Activated T-cell treated with anti-CD3 and anti-CD28 coated beads for 24 hours (primary cell): ENCODE measurements around the gene SYT9.

Experiments
- DNase-seq: peaks from one replicate; pipeline ENCODE4 v3.0.0-alpha.2; 2020; ENCODE audit warnings: low read depth

SYT9 gene

GRCh38 chr11:7423946-7424345, 172.2 kb downstream of the SYT9 start:
- DNase-seq = no peak

GRCh38 chr11:7427733-7428132, 176.0 kb downstream of the SYT9 start:
- DNase-seq = no peak

DNA sequence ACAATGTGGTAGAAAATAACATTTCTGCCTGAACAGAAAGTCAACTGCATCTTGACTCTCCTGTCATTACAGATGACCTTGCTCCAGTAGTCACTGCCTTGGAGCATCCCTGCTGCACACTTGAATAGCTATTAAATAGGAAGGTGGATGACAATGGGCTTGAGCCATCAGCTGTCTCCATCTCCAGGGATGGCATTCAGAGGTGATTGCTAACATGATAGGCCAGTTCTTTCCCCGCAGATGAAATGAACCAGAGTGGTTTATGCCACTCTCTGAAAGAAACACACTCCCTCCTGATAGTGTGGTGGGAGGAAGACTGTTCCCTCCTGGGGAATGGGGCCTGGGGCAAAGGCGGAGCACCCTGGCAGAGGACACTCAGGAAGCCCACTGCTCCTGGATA, 176.5 kb downstream of the SYT9 start:
- no peak for DNase-seq

DNA sequence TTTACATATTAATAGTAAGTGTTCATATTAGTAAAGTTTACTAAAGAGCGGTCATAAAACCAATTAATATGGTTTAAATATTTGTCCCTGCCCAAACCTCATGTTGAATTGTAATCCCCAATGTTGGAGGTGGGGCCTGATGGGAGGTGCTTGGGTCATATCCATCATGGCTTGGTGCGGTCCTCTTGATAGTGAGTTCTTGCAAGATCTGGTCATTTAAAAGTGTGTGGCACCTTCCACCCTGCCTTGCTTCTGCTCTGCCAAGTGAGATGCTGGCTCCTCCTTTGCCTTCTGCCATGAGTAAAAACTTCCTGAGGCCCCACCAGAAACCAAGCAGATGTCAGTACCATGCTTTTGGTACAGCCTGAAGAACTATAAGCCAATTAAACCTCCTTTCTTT, 178.8 kb downstream of the SYT9 start:
- no peak for DNase-seq

DNA sequence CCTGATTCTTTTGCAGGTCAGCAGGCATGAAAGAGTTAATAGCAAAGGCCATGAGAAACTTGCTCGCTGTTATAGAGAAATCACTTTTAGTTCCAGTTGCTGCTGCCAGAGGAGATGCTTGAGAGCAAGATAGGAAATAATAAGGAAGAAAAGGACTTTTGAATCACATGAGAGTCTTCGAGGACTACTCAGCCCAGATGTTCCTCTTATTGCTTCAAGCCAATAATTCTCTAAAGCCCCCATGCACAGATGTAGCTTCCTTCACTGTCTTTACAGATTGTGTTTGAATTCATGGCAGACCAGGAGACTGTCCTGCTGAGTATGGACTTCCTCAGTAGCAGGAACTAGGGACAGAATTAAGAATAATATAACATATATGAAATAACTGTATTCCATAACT, 183.5 kb downstream of the SYT9 start:
- no peak for DNase-seq

DNA sequence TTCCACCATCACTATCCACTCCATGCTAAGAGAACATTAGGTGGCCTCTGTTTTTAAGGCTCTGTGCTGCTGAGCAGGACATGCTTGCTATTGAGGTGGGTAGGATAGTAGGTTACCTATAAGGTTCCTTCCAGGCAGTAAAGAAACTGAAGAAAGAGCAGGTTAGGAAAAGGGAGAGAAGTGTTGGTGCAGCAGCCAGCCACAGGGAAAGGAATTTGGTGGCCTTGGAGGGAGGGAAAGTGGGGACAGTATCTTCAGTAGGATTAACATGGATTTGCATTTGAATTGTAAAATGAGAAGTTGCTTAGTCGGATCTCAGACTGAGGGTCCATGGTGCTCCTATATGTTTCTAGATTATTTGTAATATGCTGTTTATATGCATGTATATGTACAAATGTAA, 184.4 kb downstream of the SYT9 start:
- DNase-seq = no peak

- no peak for DNase-seq
These were observed 185.0 kb downstream of the SYT9 start for GRCh38 chr11:7436657-7437056.

GRCh38 chr11:7437696-7438095, 186.0 kb downstream of the SYT9 start:
- DNase-seq = no peak

- DNase-seq = no peak
These were observed 188.1 kb downstream of the SYT9 start for GRCh38 chr11:7439746-7440320.

- peak; percentile 65 for DNase-seq
These were observed 191.0 kb downstream of the SYT9 start for GRCh38 chr11:7442588-7443215.

GRCh38 chr11:7444091-7444981, 192.6 kb downstream of the SYT9 start:
- no peak for DNase-seq

- no peak for DNase-seq
These were observed 193.9 kb downstream of the SYT9 start for GRCh38 chr11:7445564-7445963.

DNA sequence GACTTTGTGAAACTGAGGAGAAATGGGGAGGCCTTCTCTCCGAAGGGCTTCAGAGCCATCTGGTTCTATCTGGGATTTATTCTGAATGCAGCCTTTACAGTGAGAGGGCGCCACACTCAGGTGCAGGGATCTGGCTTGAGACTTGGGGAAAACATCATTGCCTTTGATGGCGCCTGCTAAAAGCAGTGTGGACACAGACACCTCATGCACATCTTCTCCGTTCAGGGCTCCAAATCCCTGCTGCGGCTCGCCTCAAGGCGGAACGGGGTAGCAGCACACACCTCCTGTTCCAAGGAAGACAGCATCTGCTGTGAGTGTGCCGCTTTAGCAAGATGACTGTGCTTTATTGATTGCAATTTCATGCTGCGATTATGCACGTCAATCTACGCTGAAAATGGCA, 196.5 kb downstream of the SYT9 start:
- no peak for DNase-seq

GRCh38 chr11:7449211-7449840, 197.6 kb downstream of the SYT9 start:
- no peak for DNase-seq

DNA sequence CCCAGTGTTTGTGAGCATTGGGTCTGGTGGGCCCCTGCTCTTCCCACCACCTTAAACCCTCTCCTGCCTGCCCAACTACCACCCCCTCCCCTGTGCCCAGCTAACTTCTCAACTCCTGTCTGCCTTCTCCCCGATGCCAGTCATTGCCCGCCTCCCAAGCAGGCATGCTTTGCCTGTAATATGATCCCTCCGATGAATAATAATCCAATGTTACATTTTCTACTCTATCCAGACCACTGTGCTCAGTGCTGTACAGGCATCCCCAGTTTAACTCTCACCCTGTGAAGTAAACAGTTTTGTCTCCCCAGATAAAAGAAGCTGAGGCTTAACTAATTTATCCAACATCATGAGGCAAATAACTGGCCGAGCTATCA, 198.1 kb downstream of the SYT9 start:
- no peak for DNase-seq

DNA sequence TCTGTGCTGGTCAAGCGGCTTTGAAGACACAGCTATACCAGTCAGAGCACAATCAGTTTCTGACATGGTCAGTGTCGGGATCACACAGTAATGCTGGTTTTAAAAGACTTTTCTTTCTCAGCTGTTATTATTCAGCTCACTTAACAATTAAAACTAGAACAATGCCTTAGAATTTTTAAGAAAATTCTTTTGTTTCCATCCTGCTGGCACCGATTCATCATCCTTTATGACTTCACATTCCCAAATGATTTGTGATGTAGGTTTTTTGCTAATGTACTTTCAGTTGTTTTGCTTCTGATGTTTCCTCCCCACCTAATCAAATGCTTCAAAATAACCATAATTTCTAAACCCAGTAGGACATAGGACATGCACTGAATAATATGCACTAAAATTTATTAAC, 199.1 kb downstream of the SYT9 start:
- no peak for DNase-seq

GRCh38 chr11:7451520-7451919, 199.8 kb downstream of the SYT9 start:
- DNase-seq = no peak

GRCh38 chr11:7451952-7452494, 200.3 kb downstream of the SYT9 start:
- DNase-seq = no peak

DNA sequence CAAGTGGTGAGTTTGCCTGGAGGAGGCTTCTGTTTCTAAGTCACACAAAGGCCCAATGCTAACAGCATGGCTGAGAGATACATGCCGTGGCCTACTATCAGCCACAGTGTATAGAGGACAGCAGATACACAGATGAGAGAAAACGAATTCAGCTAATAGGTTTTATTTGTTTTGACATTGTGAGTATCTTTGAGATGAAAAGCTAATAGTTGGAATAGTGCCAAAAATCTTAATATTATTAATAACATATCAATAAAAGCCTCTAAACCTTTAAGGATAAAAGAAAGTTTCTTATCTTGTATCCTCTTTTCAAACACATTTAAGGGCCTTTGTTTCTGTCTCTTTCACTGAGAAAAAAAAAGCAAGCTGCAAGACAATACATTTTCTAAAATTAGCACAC, 203.2 kb downstream of the SYT9 start:
- DNase-seq = no peak

DNA sequence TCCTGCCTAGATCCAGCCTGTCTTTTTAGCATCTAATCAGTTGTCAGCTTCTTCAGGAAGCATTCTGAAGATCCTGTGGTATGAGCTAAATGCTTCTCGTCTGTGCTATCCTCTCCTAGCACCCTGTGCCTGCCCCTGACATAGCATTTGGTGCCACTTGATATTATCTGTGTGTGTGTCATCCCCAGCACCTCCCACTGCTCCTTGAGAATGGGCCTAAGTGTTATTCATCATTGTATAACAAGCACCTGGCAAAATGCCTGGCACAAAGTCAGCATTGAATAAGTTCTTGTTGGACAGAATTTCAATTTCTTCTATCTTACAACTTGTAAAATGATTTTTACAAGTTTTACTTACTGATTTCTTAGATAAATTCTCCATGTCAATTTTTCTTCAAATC, 205.5 kb downstream of the SYT9 start:
- DNase-seq = no peak

DNA sequence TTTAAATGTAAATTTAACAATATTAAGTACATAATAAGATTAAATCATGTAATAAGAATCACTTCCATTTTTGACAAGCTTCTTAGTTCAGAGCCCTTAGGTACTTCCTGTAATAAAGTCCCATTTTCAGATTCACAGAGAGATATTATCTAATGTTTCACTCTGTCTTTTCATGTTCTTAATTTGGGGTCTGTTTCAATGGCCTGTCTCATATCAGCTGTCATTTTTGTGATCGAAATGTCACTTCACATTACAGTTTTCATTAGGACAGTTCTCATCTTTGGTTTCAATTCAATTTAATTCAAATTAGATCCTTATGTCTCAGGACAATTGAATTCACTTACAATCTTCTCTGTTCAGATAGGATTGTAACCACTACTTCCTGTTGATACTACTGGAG, 211.0 kb downstream of the SYT9 start:
- DNase-seq = no peak

DNA sequence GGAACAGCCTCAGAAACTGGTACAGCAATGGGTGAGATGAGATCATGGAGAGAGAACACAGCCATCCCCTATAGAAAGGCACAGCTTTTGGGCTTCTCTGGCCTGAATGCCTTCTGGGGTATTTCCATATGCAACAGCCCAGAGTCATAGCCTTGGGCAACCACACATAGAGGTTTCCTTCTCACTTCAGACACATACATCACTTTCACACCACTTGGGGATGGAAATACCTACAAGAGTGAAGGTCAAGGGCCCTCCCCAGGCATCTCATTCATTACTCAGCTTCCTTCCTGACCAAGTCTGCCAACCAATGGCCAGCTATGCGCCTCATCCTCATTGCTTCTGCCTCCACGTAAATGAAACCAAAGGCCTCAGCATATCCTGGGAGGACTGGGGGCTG, 215.9 kb downstream of the SYT9 start:
- DNase-seq = no peak
